Keratinocyte (primary cell): ENCODE data around the gene RAET1E.

Experiments used
- CTCF ChIP-seq, 3 experiments: IDR thresholded peaks in 1 of 3; conservative IDR thresholded peaks in 1 of 3; optimal IDR thresholded peaks in 1 of 3; 2 replicates in 2 of 3; 3 replicates in 1 of 3; pipeline versions ENCODE3 to v1.5.1; 2011; ENCODE audit warnings: low read length in 3 of 3, mild to moderate bottlenecking in 3 of 3, moderate library complexity in 2 of 3, control low read depth in 1 of 3, inconsistent platforms in 1 of 3; ENCODE audit not compliant: insufficient read depth in 2 of 3; ENCODE audit errors: extremely low read depth in 1 of 3
- EZH2 ChIP-seq: IDR thresholded peaks from one replicate; pipeline ENCODE4 v1.6.1; 2012; ENCODE audit warnings: inconsistent platforms, mild to moderate bottlenecking, low read length, moderate library complexity

DNA sequence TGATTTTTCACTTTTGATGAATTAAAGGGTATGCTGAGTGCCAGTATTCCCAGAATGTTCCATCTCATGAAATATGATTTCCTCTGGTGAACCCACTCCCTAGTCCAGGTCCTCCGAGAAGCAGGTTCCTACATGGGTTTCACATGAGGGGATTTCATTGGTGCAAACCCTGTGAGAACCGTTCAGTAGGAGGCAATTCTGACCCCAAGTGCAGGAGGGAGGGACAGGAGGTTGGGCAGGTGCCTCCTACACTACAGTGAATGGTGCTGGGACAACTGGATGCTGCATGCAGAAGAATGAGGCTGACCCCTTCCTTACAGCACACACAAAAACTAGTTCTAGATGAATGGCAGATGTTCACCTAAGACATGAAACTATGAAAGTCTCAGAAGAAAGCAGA is 38.8 kb upstream of the RAET1E start:
- TF ChIP-seq CTCF (optimal IDR thresholded peaks at IDR 0.05 in 1 of 3, IDR thresholded peaks at IDR 0.05 in 1 of 3, conservative IDR thresholded peaks at IDR 0.05 in 1 of 3; ENCODE audit: extremely low read depth in 1 of 3, insufficient read depth in 2 of 3, low read length in 3 of 3) (no peak), EZH2 (no peak)
